ENCODE data around the gene HECTD4.

HECTD4 gene

GRCh38 chr12:112175361-112176155 is 206.7 kb downstream of the HECTD4 start:
- no peak for DNase-seq (ENCODE audit: low spot score)

- no peak for DNase-seq (ENCODE audit: low spot score)
Observed at GRCh38 chr12:112172556-112173324, 209.5 kb downstream of the HECTD4 start.

- DNase-seq (ENCODE audit: low spot score) = no peak
Observed at GRCh38 chr12:112170971-112171596, 211.1 kb downstream of the HECTD4 start.

GRCh38 chr12:112170376-112170775 is 211.9 kb downstream of the HECTD4 start:
- peak; percentile 73 for DNase-seq (ENCODE audit: low spot score)

- DNase-seq (ENCODE audit: low spot score) = no peak
Observed at GRCh38 chr12:112169966-112170365, 212.3 kb downstream of the HECTD4 start.

- DNase-seq (ENCODE audit: low spot score) = no peak
Observed at GRCh38 chr12:112169161-112169872, 212.9 kb downstream of the HECTD4 start.

- DNase-seq (ENCODE audit: low spot score) = no peak
Observed at GRCh38 chr12:112168561-112168971, 213.7 kb downstream of the HECTD4 start.

- DNase-seq (ENCODE audit: low spot score) = peak; percentile 28
Observed at GRCh38 chr12:112167718-112168525, 214.3 kb downstream of the HECTD4 start.

GRCh38 chr12:112167031-112167461 is 215.2 kb downstream of the HECTD4 start:
- DNase-seq (ENCODE audit: low spot score) = peak; percentile 26

GRCh38 chr12:112166051-112167015 is 215.9 kb downstream of the HECTD4 start:
- peak; percentile 24 for DNase-seq (ENCODE audit: low spot score)

- no peak for DNase-seq (ENCODE audit: low spot score)
Observed at GRCh38 chr12:112165624-112166023, 216.6 kb downstream of the HECTD4 start.

- DNase-seq (ENCODE audit: low spot score) = peak; percentile 27
Observed at GRCh38 chr12:112164011-112164660, 218.1 kb downstream of the HECTD4 start.

GRCh38 chr12:112163471-112163991 is 218.7 kb downstream of the HECTD4 start:
- DNase-seq (ENCODE audit: low spot score) = peak; percentile 28

GRCh38 chr12:112163056-112163455 is 219.2 kb downstream of the HECTD4 start:
- peak; percentile 28 for DNase-seq (ENCODE audit: low spot score)

- peak; percentile 17 for DNase-seq (ENCODE audit: low spot score)
Observed at GRCh38 chr12:112162241-112162790, 219.9 kb downstream of the HECTD4 start.

- peak; percentile 21 for DNase-seq (ENCODE audit: low spot score)
Observed at GRCh38 chr12:112161711-112162110, 220.5 kb downstream of the HECTD4 start.

GRCh38 chr12:112160611-112161010 is 221.6 kb downstream of the HECTD4 start:
- no peak for DNase-seq (ENCODE audit: low spot score)

GRCh38 chr12:112159146-112159541 is 223.1 kb downstream of the HECTD4 start:
- no peak for DNase-seq (ENCODE audit: low spot score)

Measured in D341Med (cell line).